ENCODE measurements around the gene PROM2. TPM values are rescaled to one million over a fixed set of nuclear protein-coding genes. Genes with fewer than 3 reads are reported as not detected.

PROM2 gene
- polyA plus RNA-seq, 1 donor from 2014 or later: not detected

DNA sequence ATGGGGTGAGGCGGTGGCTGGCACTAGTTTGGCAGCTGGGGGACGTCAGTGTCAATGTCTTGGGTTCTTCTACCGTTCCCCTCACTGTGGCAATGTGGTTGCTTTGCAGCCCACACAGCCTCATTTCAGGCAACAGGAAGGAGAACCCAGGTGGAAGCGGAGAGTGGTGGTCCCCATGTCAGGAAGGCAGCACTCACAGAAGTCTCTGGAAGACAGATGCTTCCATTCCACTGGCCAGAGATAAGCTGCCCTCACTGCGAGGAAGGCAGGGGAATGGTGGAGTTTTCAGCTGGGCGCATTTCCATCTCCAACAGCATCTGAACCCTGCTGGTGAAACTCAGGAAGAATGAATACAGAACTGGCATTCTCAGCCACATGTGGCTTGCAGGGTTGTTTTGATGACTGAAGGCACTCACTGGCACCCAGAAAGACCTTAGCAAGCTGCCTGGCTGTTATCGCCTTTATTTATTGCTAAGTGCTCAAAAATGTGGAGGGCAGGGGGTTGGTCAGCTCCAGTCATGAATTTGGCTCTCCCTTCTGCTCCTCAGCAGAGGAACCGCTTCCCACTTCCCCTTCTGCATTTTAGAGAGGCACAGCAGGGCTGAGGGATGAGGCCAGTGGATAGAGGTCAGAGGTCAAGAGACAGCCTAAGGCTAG lies 42.3 kb downstream of the PROM2 start:
- H3K4me3 Mint-ChIP-seq: no peak overlapping the region
- H3K27me3 Mint-ChIP-seq: peaks cover 5% of the 10 kb centered on the region
- H3K36me3 Mint-ChIP-seq: no peaks in the 10 kb centered on the region

DNA sequence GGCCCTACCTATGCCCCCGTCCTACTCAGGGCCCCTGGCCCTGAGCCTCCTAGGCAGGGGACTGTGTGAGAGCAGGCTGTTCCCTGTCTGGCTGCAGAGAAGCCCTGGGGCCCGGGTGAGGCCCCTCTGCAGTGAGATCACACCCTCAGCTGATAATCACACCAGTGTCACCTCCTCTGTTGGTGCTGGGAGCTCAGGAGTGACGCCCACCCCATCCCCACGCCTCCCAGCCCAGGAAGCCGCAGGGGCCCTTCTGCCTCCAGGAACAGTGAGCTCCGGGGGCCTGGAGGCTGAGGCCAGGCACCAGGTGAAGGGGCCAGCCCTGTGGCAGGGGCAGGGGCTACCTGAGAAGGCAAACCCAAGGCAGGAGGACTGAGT lies 42.9 kb downstream of the PROM2 start:
- Mint-ChIP-seq H3K4me1 (peaks cover 0 to 1% (median 0%) of the 10 kb centered on the region in 3 donors), H3K36me3 (no peaks in the 10 kb centered on the region), H3K27ac (no peak overlapping the region), H3K9me3 (no peaks in the 10 kb centered on the region), H3K4me3 (no peak overlapping the region), H3K27me3 (peaks cover 5% of the 10 kb centered on the region)

More for the DNA sequence above, 42.3 kb downstream of the PROM2 start:
- Mint-ChIP-seq H3K9me3 (no peaks in the 10 kb centered on the region), H3K4me1 (peaks cover 0 to 1% (median 0%) of the 10 kb centered on the region in 3 donors), H3K27ac (no peak overlapping the region)

DNA sequence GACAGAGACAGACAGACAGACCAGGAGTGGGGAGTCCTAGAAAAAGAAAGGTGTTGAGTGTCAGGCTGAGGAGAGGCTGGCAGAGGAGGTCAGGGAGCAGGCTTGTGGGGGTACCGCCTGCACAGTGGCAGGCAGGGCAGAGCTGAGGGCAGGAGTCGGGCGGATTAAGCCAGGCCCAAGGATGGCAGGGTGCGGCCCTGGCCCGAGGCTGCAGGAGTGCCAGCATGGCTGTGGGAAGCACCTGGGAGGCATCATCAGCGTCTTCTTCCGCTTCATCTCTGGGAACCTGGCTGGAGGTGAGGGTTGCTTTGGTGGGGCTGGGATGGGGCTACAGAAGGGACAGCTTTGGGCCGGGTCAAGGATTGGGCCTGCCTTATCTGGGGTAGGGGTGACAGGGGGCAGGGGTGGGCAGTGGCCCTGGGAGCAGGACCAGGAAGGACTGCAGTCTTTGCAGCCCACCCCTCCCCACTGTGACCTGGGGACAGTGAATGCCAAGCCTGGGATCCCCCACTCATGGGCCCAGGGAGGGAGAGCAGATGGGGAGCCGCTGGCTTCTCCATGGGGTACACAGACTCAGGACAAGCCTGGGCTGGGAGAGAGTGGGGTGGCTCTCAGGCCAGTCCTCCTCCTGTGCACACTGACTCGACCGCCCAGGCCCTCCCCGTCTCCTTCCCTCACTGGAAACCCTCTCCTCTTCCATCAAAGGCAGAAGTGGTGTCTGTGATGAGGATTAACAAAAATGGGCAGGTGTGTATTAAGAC lies 43.6 kb downstream of the PROM2 start:
- Mint-ChIP-seq H3K36me3 (no peaks in the 10 kb centered on the region), H3K27ac (no peak overlapping the region), H3K27me3 (peaks cover 5% of the 10 kb centered on the region), H3K4me3 (peak overlapping the region in 1 of 4 donors; percentile 39), H3K4me1 (peaks cover 0 to 1% (median 0%) of the 10 kb centered on the region in 3 donors), H3K9me3 (no peaks in the 10 kb centered on the region)

- no peaks in the 10 kb centered on the region for H3K36me3 Mint-ChIP-seq
- no peak overlapping the region for H3K4me3 Mint-ChIP-seq
- no peaks in the 10 kb centered on the region for H3K9me3 Mint-ChIP-seq
- H3K27me3 Mint-ChIP-seq: peaks cover 5% of the 10 kb centered on the region
- peaks cover 0 to 1% (median 0%) of the 10 kb centered on the region in 3 donors for H3K4me1 Mint-ChIP-seq
- H3K27ac Mint-ChIP-seq: no peak overlapping the region
Measured at GRCh38 chr2:95318431-95319220, 44.4 kb downstream of the PROM2 start.

- H3K4me3 Mint-ChIP-seq: peak overlapping the region in 1 of 4 donors; percentile 39
- H3K36me3 Mint-ChIP-seq: no peaks in the 10 kb centered on the region
- peaks cover 5% of the 10 kb centered on the region for H3K27me3 Mint-ChIP-seq
- no peak overlapping the region for H3K27ac Mint-ChIP-seq
- no peaks in the 10 kb centered on the region for H3K9me3 Mint-ChIP-seq
- H3K4me1 Mint-ChIP-seq: peaks cover 0 to 1% (median 0%) of the 10 kb centered on the region in 3 donors
Measured at GRCh38 chr2:95319481-95320343, 45.5 kb downstream of the PROM2 start.

DNA sequence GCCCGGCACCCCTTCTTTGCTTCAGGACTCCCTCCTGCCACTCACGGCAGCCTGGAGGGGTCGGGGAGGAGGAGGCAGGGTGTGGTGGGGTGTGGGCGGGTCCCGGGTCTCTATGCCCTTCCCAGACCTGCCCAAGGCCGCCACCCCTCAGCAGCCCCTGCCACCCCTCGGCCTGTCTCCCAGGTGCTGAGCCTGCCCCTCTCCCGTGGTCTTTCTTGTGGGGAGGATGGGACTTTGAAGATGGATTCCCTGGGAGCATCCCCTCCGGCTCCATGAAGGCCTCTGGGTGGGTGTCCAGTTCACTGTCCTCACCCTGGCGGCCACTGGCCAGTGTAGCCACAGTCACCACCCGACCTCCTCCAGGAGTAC lies 46.1 kb downstream of the PROM2 start:
- Mint-ChIP-seq H3K4me1 (peaks cover 0 to 1% (median 0%) of the 10 kb centered on the region in 3 donors), H3K36me3 (no peaks in the 10 kb centered on the region), H3K4me3 (no peak overlapping the region), H3K27ac (no peak overlapping the region), H3K9me3 (no peaks in the 10 kb centered on the region), H3K27me3 (peaks cover 5% of the 10 kb centered on the region)

- Mint-ChIP-seq H3K9me3 (peaks cover 0 to 5% (median 3%) of the 10 kb centered on the region in 3 donors), H3K27me3 (peaks cover 5% of the 10 kb centered on the region), H3K36me3 (no peaks in the 10 kb centered on the region), H3K4me3 (no peak overlapping the region), H3K4me1 (no peaks in the 10 kb centered on the region), H3K27ac (no peak overlapping the region)
Measured at GRCh38 chr2:95320986-95321767, 46.9 kb downstream of the PROM2 start.

- Mint-ChIP-seq H3K4me1 (no peaks in the 10 kb centered on the region), H3K36me3 (no peaks in the 10 kb centered on the region), H3K27ac (no peak overlapping the region), H3K27me3 (peaks cover 2% of the 10 kb centered on the region), H3K4me3 (no peak overlapping the region), H3K9me3 (peaks cover 0 to 5% (median 3%) of the 10 kb centered on the region in 3 donors)
Measured at GRCh38 chr2:95323347-95324155, 49.3 kb downstream of the PROM2 start.

DNA sequence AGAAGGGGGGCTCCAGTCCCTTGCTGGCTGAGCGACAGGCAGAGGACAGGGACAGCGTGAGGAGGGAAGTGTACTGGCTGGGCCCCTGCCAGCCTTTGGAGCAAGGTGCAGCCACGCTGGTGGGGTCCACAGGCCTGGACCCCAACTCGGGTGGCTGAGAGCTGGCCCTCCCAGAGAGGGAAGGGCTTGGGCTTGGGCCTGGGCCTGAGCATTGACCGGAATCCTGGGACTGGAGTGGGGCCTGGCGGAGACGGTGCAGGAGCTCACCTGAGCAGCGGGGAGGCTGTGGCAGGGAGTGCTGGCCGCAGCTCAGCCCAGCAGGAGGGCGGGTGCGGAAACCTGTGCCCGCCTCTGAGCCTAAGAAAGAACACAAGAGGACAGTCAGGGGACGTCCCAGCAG lies 50.8 kb downstream of the PROM2 start:
- H3K27me3 Mint-ChIP-seq: no peaks in the 10 kb centered on the region
- H3K4me1 Mint-ChIP-seq: no peaks in the 10 kb centered on the region
- H3K4me3 Mint-ChIP-seq: no peak overlapping the region
- H3K9me3 Mint-ChIP-seq: peaks cover 0 to 5% (median 3%) of the 10 kb centered on the region in 3 donors
- no peaks in the 10 kb centered on the region for H3K36me3 Mint-ChIP-seq
- H3K27ac Mint-ChIP-seq: no peak overlapping the region

GRCh38 chr2:95325590-95326432 lies 51.6 kb downstream of the PROM2 start:
- Mint-ChIP-seq H3K4me1 (no peaks in the 10 kb centered on the region), H3K9me3 (peaks cover 0 to 5% (median 3%) of the 10 kb centered on the region in 3 donors), H3K36me3 (no peaks in the 10 kb centered on the region), H3K27me3 (no peaks in the 10 kb centered on the region), H3K27ac (no peak overlapping the region), H3K4me3 (no peak overlapping the region)

DNA sequence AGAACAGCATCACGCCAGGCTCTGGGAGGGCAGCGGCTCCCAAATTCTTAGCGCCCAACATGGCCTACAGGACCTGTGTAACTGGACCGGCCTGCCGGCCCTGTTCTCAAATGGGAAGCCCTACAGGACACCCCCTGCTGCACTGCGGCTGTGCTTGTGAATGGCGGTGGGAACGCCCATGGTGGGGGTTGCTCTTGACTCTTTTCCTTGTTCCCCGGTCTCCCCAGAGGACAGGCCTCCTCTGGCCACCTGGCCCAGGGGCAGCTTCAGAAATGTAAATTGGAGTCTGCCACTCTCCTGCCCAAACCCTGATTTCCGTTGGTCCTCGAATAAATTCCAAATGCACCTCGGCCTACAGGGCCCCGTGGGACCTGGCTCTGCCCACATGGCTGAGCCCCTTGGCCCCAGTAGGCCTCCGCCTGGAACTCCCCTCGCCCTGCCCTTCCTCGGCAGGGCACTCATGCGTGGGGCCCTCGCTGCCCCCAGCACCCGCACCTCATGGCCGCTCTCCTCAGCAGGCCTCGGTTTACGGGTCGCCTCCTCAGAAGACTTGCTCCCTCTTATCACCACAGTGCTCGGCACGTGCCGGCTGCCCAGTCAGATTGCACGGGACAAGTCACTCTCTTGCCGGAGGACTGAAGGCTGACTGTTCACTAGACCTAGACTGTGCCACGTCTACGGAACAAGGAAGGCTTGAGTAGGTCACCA lies 52.3 kb downstream of the PROM2 start:
- H3K4me3 Mint-ChIP-seq: no peak overlapping the region
- no peaks in the 10 kb centered on the region for H3K27me3 Mint-ChIP-seq
- no peaks in the 10 kb centered on the region for H3K36me3 Mint-ChIP-seq
- H3K9me3 Mint-ChIP-seq: peaks cover 0 to 5% (median 3%) of the 10 kb centered on the region in 3 donors
- H3K27ac Mint-ChIP-seq: no peak overlapping the region
- H3K4me1 Mint-ChIP-seq: no peaks in the 10 kb centered on the region

- H3K9me3 Mint-ChIP-seq: peaks cover 0 to 5% (median 3%) of the 10 kb centered on the region in 3 donors
- peaks cover 4% of the 10 kb centered on the region for H3K27me3 Mint-ChIP-seq
- H3K4me1 Mint-ChIP-seq: no peaks in the 10 kb centered on the region
- H3K36me3 Mint-ChIP-seq: no peaks in the 10 kb centered on the region
- H3K4me3 Mint-ChIP-seq: no peak overlapping the region
- H3K27ac Mint-ChIP-seq: no peak overlapping the region
Measured at GRCh38 chr2:95327861-95328260, 53.6 kb downstream of the PROM2 start.

All from IgD-negative memory B cell (primary cell).